ENCODE measurements around the gene DESI2.

- TF ChIP-seq, protein P1, sequence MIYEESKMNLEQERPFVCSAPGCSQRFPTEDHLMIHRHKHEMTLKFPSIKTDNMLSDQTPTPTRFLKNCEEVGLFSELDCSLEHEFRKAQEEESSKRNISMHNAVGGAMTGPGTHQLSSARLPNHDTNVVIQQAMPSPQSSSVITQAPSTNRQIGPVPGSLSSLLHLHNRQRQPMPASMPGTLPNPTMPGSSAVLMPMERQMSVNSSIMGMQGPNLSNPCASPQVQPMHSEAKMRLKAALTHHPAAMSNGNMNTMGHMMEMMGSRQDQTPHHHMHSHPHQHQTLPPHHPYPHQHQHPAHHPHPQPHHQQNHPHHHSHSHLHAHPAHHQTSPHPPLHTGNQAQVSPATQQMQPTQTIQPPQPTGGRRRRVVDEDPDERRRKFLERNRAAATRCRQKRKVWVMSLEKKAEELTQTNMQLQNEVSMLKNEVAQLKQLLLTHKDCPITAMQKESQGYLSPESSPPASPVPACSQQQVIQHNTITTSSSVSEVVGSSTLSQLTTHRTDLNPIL (CRISPR knock-in tag; IDR thresholded peaks at IDR 0.05; ENCODE audit: low read depth), result no peak
- TF ChIP-seq CSDC2 (CRISPR knock-in tag; IDR thresholded peaks at IDR 0.05), result no peak
- no peak for TF ChIP-seq ZFP30 (CRISPR knock-in tag; IDR thresholded peaks at IDR 0.05)
- no peak for TF ChIP-seq RARB (CRISPR knock-in tag; IDR thresholded peaks at IDR 0.05)
- TF ChIP-seq PATZ1 (CRISPR knock-in tag; IDR thresholded peaks at IDR 0.05; ENCODE audit: borderline replicate concordance), result no peak
- TF ChIP-seq ARNTL (CRISPR knock-in tag; IDR thresholded peaks at IDR 0.05; ENCODE audit: borderline replicate concordance, low read depth), result no peak
- TF ChIP-seq OSR1 (CRISPR knock-in tag; IDR thresholded peaks at IDR 0.05), result no peak
- TF ChIP-seq SNAI2 (CRISPR knock-in tag; IDR thresholded peaks at IDR 0.05), result no peak
- no peak for TF ChIP-seq ISL1 (CRISPR knock-in tag; IDR thresholded peaks at IDR 0.05)
- no peak for TF ChIP-seq ZNF8 (CRISPR knock-in tag; IDR thresholded peaks at IDR 0.05)
- no peak for TF ChIP-seq ZNF565 (CRISPR knock-in tag; conservative IDR thresholded peaks at IDR 0.05; ENCODE audit: low read depth)
- no peak for TF ChIP-seq PPARA (CRISPR knock-in tag; IDR thresholded peaks at IDR 0.05; ENCODE audit: borderline replicate concordance)
- no peak for TF ChIP-seq POU6F1 (CRISPR knock-in tag; IDR thresholded peaks at IDR 0.05; ENCODE audit: borderline replicate concordance, low read depth)
Measured at GRCh38 chr1:244636488-244637259, 16.3 kb upstream of the DESI2 start.

Data from SK-N-SH treated with all-trans-retinoic acid at 6 μM for 48 hours (cell line).